Measurements from ENCODE around the gene IL20RB.
"Not testable (repeated sequence)": the region's sequence is repeated elsewhere in the genome, so short reads cannot be mapped to it uniquely, and the experiment has no call there.

The IL20RB gene

DNA sequence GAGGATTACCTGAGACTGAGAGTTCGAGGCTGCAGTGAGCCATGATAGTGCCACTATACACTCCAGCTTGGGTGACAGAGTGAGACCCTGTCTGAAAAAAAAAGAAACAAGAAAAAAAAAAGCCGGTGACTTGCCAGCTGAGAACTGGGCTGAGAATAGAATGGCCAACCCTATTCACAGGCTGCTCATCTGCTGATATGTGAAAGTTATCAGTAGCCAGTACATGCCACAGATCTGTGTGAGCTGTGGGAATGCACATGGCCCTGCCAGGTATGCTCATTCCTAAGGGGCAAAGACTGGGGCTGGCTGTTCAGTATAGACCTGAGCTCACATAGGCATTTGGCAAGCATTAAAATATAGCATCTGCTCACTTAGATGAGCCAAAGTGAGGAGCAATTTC, 30.9 kb downstream of the IL20RB start:
- DNase-seq = no peak

DNA sequence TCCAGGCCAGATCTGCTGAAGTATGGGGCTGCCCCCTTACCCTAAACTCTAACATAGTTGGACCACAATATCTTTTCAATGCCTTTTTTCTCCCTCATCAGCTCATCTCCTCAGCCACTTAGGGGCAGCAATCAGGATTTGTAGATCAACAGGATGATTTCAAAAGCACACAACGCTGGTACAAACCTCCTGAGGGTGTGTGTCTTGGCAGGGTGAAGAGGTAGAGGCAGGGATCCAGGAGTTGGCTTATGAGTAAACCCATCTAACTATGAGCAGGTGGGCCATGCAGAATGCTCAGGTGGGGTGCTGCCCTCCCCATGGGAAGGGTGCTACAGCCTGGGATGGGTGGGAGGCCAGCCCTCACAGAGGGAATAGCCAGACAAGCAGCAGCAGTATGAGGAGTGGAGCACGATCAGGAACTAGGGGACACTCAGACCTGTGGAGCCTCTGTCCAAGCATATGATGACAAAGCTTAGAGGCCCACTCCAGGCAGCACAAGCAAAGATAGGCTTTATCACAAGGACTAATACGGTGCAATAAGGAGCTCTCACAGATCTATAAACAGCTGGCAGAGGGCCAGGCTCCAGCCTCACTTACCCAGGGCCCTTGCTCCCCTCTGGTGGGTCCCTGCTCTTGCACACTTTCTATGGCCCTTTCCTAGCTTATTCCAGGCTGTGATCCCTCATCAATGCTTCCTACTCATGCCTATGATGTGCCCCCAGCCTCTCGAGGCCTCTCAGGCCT, 32.2 kb downstream of the IL20RB start:
- no peak for DNase-seq

DNA sequence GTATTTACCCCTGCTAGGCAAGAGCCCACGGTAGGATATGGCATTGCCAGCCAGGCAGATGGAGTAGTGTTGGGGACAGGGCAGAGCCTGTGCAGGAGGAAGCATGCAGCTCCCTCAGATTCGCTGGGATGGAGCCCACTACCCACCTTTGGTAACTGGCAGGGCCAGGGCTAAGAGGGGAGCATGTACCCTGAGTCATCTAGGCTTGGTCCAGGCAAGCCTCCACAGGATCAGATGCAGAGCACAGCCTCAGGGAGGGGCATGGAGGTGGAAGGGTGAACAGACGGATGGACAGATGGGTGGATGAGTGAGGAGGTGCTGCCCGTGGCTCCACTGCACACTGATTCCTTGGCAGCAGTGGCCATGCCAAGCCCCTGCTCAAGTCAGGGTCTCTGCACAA, 33.0 kb downstream of the IL20RB start:
- DNase-seq = no peak

DNA sequence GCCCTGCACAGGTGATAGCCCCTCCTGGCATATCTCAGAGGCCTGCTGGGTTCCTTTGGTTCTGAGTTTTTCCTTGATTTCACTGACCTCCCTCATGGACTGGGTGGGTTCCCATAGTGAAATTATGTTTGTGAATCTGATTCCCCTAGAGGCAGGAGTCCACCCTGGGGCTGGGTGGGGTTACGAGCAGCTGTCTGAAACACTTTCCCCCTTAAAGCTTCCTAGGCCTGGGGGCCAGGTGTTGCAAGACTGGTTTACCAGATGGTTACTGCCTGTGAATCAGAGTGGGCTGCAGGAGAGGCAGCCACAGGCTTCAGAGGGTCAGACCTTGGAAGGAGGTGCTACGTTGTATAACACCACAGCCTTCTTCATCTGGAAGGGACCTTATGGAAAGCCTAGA, 34.3 kb downstream of the IL20RB start:
- DNase-seq = no peak

DNA sequence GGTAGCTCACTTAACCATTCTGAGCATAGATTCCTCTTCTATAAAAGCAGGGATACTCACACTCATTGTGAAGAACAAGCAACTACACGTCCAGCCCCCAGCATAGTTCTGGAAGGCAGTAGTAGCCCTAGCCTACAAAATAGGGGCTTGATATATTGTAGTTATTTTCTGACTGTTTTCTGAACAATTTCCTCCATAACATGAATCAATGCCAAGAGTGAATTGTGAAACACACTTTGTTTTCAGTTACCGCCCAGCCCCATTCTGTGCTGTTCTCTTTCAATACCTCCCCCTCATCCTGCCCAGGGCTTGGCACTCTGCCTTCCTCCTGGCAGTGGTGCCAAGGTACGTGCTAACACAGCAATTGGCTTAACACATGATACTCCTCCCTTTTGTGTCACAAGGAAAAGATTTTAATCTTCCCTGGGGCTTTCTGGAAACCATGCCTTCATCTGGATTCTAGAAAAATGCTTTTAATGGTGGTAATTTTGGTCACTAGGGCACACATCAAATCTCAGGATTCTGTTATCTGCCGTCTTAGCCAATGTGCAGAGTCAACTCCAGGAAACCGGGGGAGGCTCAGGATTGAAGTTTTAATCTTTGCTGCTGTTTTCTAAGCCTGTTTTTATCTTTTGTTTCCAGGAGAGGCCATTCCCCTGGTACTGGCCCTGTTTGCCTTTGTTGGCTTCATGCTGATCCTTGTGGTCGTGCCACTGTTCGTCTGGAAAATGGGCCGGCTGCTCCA, 37.2 kb downstream of the IL20RB start:
- DNase-seq = no peak

DNA sequence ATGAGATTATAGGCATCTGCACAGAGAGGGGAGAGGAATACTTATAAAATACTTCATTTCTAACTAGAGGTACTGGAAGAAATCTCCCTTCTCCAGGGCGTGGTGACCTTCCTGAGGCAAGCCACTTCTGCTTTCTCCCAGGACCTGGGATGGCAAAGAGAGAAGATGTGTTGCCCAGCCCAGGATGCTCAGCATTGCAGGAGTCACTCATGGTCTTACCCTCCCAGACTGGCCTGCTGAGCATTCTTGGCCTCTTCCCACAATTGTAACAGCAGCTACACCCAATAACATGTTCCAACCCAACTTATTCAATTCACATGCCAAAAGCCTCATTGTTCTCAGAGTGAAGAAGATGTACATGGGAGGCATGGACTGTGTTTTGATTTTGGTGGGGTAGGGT, 37.9 kb downstream of the IL20RB start:
- DNase-seq = no peak

DNA sequence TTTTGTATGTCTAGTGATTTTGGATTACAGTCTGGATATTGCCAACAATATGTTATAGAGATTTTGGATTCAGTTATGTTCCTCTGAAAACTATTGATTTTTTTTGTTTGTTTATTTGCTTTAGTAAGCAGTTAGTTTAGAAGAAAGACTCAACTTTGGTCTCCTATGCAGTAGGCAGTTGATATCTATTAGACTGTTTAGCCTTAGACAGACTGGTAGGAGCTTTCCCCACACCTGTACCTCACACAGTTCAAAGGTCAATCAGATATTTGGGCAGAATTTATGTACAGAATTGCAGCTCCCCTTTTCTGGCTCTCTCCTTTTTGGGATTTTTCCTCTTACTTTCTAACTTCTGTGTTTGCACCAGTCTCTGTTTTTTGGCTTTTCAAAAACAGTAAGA, 42.3 kb downstream of the IL20RB start:
- no peak for DNase-seq

DNA sequence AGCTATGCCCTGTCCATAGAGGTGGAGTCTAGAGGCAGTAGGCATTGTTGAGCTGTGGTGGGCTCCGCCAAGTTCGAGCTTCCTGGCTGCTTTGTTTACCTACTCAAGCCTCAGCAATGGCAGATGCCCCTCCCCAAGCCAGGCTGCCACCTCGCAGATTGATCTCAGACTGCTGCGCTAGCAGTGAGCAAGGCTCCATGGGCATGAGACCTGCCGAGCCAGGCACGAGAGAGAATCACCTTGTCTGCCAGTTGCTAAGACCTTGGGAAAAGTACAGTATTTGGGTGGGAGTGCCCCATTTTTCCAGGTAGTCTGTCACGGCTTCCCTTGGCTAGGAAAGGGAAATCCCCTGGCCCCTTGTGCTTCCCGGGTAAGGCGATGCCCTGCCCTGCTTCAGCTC, 49.6 kb downstream of the IL20RB start:
- not testable (repeated sequence) for DNase-seq

DNA sequence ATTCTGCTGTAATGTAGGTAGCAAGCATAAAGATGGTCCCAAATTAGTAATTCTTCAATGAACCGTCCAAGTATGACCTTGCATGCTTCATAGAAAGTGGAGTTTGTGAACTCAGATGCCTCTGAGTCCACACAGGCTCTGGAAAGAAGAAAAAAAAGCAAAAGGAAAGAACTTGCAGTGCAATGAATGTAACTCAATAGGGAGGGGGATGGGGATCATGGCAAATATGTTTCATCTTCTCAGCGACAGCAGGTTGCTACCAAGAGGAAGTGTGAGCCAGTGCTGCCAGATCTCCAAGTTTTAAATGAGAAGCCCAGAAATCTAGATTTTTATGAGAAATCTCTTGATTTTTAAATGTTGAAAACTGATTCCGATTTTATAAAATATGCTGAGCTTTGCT, 50.3 kb downstream of the IL20RB start:
- DNase-seq = no peak

DNA sequence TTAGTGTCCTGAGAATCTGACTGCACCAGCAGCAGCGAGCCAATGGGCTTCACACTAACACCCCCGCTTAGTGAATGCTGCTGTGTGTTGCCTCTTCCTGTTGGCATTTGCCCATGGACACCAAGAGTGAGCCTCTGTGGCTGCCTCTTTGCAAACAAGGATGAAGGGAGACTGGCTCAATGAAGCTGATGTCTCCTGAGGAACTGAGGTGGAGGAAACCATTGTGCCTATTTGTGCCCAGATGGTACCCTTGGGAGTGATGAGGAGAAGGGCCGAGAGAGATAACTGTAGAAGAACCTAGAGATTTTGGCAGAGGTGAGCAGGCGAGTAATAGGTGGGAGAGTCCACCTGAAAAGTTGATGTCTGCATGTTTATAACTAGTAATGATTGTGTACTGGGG, 51.2 kb downstream of the IL20RB start:
- no peak for DNase-seq

DNA sequence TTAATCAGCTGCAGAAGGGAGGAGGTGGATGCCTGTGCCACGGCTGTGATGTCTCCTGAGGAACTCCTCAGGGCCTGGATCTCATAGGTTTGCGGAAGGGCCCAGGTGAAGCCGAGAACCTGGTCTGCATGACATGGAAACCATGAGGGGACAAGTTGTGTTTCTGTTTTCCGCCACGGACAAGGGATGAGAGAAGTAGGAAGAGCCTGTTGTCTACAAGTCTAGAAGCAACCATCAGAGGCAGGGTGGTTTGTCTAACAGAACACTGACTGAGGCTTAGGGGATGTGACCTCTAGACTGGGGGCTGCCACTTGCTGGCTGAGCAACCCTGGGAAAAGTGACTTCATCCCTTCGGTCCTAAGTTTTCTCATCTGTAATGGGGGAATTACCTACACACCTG, 52.4 kb downstream of the IL20RB start:
- no peak for DNase-seq

DNA sequence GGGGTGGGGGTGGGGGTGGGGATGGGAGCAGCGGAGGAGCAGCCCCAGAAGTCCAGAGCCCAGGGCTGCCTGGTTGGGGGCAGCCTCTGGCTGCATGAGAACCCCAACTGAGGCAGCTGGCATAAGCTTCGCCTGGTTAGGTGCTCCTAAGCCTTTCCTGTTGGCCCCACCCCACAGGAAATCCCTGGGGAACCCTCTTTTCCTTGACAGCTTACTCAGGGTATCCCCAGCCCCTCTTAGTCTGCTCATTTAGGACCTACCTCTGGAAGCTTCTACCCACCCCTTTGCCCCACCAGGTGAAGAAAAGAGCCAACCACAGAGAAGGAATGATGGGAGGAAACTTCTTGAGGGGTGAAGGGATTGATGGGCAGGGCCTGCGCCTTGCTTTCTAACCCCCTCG, 53.4 kb downstream of the IL20RB start:
- no peak for DNase-seq

DNA sequence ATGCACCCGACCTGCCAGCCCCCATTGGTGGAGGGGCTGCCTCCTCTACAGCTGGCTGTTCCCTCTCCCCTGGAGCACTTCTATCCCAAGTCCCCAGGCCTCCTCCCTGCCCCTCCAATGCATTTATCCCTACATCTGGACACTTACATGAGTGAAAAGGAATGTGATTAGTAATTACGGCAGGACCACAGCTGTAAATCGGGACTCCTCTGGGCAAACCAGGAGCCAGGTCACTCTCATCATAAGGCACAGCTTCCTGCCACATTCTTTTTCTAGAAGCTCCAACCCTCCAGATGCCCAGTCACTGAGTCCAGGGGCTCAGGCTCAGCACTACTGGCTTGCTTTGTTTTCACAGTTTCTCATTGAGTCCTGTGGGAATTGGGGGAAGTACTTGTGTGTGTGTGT, 54.3 kb downstream of the IL20RB start:
- DNase-seq = peak; percentile 83

DNA sequence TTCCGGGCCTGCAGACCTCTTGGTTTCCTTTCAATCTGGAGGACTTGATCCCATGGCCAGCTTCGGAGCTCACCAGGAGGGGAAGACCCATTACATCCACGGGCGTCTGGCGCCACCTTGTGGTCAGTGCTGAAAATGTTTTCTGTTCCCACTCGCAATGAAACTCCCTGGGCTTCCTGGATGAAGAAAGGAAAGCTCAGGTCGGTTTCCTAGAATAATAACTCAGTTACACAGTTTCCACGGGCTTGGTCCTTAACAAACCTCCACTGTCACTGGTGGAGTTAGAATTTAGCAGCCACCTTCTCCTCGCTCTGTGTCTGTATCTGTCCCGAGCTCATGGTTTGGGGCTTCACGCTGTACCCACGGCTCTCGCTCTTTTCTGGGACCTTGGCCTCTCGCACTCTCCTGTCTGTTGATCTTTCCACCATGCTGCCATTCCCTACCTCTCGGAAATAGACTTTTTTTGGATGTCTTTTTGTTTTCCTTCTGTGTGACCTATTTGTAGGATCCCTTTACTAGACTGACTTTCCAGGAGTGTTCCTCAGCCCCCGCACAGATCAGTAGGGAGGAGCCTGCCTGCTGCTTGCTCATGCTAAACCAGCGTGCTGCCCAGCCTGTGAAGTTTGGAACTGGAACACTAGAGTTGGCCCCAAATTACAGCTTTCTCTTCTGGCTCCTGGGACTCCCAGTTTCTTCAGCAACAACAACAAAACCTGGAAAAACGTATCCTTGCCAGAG, 56.3 kb downstream of the IL20RB start:
- peak; percentile 93 for DNase-seq

DNA sequence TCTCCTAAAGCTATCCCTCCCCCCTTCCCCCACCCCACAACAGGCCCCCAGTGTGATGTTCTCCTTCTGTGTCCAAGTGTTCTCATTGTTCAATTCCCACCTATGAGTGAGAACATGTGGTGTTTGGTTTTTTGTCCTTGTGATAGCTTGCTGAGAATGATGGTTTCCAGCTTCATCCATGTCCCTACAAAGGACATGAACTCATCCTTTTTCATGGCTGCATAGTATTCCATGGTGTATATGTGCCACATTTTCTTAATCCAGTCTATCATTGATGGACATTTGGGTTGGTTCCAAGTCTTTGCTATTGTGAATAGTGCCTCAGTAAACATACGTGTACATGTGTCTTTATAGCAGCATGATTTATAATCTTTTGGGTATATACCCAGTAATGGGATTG, 59.5 kb downstream of the IL20RB start:
- not testable (repeated sequence) for DNase-seq

DNA sequence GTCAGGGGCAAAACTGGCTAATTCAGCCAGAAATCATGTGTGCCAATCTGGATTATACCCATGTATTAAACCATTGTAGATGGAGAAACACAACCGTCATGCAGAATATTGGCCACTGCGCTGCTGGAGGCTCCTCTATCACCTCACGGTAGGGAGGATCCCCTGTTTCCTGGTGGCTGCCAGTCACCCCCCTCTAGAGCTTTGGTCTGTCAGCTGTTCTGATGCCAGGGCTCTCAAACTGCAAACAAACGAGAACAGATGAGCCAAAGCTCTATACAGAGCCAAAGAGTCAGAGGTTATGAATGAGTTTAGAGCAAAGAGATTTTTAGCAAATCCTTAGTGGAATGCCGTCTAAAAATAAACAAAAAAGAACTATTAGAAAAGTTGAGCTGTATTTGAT, 62.5 kb downstream of the IL20RB start:
- DNase-seq = no peak

DNA sequence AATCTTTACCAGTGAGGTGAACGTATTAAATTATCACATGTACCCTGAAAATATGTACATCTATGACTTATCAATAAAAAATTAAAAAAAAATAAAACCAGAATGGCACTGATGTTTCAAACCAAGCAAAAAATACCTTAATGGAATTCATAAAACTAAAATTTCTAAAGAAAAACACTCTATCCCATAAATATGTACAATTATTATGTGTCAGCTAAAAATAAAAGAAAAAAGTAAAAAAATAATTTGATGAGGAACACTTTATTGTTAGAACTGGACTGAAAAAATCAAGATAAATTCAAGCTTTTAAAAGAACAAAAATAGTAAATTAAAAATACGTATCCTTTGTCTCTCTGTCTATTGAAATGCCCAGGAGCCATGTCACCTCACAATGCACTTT, 63.1 kb downstream of the IL20RB start:
- DNase-seq = no peak

DNA sequence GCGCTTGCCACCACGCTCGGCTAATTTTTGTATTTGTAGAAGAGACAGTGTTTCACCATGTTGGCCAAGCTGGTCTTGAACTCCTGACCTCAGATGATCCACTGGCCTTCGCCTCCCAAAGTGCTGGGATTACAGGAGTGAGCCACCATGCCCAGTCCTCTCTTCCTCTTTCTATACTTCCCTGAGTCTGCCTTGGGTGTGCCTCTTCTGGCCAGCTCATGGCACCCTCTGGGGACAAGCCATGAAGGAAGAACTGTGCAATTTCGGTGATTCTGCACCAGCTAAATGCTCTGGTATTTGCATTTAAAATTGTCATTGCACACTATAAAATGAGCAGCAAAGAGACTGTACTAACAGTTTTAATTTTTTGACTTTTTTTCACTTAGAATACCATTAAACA, 66.6 kb downstream of the IL20RB start:
- no peak for DNase-seq

DNA sequence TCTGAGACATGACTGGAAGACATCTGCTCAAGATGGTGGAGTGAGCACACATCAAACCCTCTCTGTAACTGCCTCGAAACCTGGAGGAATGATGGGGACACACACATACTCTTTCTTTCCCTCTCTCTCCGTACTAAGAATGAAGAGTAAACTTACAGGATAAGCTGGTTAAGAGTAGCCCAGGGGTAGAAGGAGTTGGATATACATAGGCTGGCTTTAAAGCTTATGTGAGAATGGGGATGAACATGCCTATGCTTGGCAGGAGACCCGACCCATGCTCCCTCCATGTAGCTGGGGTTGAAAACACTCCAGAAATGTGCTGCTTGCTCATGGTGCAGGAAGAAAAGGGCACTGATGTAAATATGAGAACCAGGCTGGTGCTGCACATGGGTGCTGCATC, 68.9 kb downstream of the IL20RB start:
- DNase-seq = no peak

DNA sequence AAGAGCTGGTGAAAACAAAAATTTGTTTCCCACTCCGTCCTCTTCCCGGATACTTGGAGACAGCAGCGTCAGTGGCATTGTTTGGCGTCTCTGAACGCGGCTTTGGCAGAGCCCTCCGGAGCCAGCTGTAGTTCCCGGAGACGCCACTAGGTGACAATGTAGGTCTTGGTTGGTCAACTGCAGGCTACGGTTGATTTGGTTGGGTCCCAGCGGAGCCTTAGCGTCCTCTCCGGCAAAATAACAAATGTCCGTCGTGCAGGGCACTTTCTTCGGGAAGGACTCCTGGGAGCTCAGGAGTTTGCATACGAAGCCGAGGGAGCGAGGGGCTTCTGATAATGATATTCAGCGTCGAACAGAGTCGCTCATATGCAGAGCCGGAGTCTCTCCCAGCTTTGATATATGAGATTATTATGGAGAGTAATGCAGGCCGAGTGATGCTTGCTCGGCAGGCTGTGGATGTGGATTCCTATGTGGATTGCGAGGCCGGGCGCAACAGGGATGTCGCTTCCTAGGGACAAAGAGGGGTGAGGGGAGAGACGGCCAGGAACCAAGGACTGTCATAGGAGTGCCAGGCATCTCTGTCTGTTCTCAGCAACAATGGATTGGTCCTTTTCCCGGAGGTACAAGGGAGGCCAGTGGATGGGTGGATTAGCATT, 74.8 kb downstream of the IL20RB start:
- DNase-seq = peak; percentile 95

DNA sequence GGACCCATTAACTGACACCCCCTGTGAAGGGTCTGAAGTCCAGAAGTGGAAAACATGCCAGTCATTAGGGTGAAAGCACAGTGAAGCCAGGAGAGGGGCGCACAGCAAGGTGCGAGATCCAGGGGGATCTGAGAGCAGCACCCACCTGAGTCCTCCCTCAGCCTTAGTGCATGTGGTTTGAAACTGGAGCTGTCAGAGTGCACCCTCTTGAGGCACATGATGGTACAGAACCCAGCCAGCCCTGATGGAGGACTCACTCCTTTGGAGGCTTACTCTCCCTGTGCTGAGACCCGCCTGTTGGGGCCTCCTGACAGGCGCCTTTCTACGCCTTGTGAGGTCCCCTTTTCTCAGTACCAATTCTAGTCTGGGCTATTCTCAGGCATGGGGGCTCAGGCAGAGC, 77.8 kb downstream of the IL20RB start:
- DNase-seq = peak; percentile 68

DNA sequence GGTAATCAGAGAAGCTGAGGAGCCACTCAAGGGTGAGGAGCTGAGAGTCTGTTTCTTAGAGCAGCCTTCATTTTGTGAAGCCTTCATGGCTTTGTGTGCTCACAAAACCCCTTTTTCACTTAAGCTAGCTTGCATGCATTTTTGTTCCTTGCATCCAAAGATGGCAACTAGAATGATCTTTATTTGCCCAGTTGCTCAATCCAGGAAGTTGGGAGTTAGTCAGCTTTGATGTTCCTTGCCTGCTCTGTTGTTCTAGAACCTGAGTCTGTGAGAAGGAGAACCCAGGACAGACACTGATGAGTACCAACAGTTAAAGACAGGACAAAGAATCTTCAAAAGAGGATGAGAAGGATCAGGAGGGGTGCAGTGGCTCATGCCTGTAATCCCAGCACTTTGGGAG, 81.8 kb downstream of the IL20RB start:
- no peak for DNase-seq

DNA sequence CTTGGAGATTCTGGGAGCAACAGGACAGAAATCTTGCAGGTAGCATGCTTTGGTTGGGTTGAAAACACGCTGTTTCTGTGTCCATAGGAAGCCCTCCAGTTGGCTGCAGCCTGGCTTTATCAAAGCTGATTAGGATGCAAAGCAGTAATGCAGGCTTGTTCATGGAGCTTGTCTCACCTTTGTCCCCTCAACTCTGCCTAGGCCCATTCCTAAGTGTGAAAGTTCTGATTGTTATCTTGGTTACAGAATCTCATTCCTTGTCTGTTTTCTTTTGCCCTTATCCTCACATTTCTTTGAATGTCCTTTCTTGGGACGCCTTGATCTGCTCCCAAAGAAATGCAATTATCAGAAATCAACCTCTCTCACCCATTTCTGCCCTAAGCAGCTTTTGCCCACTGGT, 83.5 kb downstream of the IL20RB start:
- DNase-seq = no peak

DNA sequence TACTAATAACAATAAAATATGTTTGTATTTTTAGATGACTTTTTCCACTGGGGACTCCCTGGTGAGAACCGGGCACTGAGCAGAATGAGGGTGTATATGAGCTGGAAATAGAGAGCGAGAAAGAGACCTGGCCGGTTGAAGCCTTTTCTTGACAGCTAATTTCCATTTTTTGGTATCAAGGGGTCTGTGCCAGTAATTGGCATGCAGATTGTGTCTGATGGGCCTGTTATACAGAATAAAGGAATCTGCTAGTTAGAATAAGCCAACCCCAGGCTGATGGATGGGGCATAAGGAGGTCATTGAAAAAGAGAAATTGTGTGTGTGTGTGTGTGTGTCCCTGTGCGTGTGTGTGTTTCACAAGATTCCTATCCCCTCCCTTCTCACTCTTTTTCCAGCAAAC, 83.9 kb downstream of the IL20RB start:
- DNase-seq = no peak
